Measurements from ENCODE around the gene GRIK3. TPM values are rescaled to one million over a fixed set of nuclear protein-coding genes. Genes with fewer than 3 reads are reported as not detected.

The GRIK3 gene
- total RNA-seq, 1 experiment from 2014 or later: 5.5 TPM

DNA sequence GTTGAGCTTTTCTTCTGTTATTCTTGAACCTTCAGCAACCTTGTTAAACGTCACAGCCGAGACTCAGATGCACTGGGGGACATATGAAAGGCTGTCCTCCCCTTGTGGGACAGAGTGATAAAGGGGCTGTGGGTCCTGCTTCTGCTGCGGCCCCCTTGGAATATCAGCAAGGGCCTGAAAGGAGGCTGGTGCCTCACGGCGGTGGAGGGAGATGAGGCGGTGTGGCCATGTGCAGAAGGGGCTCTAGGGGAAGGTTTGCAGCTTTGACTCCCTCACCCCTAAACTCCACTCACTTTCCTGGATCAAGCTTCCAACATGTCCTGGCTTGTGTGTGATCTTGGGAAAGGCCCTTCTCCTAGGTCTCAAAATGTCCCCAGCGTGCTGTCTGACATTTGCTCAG is 280.9 kb downstream of the GRIK3 start:
- H3K4me3 Mint-ChIP-seq: no peak overlapping the region
- H3K27ac Mint-ChIP-seq: no peak overlapping the region
- peaks cover 15% of the 10 kb centered on the region for H3K27me3 Mint-ChIP-seq (ENCODE audit: low read depth)
- DNase-seq (ENCODE audit: low spot score): no peak
- TF ChIP-seq TCF7 (CRISPR knock-in tag; IDR thresholded peaks at IDR 0.05; ENCODE audit: low read depth) (no peak), GTF2I (CRISPR knock-in tag; conservative IDR thresholded peaks at IDR 0.05) (no peak), ZNF317 (CRISPR knock-in tag; IDR thresholded peaks at IDR 0.05; ENCODE audit: borderline replicate concordance, low read depth) (no peak), NFYB (CRISPR knock-in tag; conservative IDR thresholded peaks at IDR 0.05; ENCODE audit: low read depth) (no peak), ZNF671 (CRISPR knock-in tag; IDR thresholded peaks at IDR 0.05) (no peak), FOXJ3 (CRISPR knock-in tag; IDR thresholded peaks at IDR 0.05; ENCODE audit: borderline replicate concordance) (no peak), KAT7 (CRISPR knock-in tag; IDR thresholded peaks at IDR 0.05; ENCODE audit: borderline replicate concordance) (no peak), ZNF423 (CRISPR knock-in tag; IDR thresholded peaks at IDR 0.05) (no peak), ZNF416 (CRISPR knock-in tag; IDR thresholded peaks at IDR 0.05) (no peak), HMGA2 (CRISPR knock-in tag; IDR thresholded peaks at IDR 0.05) (no peak), JUN (CRISPR knock-in tag; IDR thresholded peaks at IDR 0.05) (no peak), CREB1 (CRISPR knock-in tag; IDR thresholded peaks at IDR 0.05) (no peak), GABPB1 (CRISPR knock-in tag; IDR thresholded peaks at IDR 0.05) (no peak), ZNF232 (CRISPR knock-in tag; IDR thresholded peaks at IDR 0.05) (no peak), TP53 (CRISPR knock-in tag; IDR thresholded peaks at IDR 0.05) (no peak), FOXK1 (CRISPR knock-in tag; IDR thresholded peaks at IDR 0.05) (no peak)
- TF ChIP-seq, protein P1, sequence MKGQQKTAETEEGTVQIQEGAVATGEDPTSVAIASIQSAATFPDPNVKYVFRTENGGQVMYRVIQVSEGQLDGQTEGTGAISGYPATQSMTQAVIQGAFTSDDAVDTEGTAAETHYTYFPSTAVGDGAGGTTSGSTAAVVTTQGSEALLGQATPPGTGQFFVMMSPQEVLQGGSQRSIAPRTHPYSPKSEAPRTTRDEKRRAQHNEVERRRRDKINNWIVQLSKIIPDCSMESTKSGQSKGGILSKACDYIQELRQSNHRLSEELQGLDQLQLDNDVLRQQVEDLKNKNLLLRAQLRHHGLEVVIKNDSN (CRISPR knock-in tag; IDR thresholded peaks at IDR 0.05): no peak
- TF ChIP-seq, protein P2, sequence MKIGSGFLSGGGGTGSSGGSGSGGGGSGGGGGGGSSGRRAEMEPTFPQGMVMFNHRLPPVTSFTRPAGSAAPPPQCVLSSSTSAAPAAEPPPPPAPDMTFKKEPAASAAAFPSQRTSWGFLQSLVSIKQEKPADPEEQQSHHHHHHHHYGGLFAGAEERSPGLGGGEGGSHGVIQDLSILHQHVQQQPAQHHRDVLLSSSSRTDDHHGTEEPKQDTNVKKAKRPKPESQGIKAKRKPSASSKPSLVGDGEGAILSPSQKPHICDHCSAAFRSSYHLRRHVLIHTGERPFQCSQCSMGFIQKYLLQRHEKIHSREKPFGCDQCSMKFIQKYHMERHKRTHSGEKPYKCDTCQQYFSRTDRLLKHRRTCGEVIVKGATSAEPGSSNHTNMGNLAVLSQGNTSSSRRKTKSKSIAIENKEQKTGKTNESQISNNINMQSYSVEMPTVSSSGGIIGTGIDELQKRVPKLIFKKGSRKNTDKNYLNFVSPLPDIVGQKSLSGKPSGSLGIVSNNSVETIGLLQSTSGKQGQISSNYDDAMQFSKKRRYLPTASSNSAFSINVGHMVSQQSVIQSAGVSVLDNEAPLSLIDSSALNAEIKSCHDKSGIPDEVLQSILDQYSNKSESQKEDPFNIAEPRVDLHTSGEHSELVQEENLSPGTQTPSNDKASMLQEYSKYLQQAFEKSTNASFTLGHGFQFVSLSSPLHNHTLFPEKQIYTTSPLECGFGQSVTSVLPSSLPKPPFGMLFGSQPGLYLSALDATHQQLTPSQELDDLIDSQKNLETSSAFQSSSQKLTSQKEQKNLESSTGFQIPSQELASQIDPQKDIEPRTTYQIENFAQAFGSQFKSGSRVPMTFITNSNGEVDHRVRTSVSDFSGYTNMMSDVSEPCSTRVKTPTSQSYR (CRISPR knock-in tag; IDR thresholded peaks at IDR 0.05): no peak
- TF ChIP-seq, protein P3, sequence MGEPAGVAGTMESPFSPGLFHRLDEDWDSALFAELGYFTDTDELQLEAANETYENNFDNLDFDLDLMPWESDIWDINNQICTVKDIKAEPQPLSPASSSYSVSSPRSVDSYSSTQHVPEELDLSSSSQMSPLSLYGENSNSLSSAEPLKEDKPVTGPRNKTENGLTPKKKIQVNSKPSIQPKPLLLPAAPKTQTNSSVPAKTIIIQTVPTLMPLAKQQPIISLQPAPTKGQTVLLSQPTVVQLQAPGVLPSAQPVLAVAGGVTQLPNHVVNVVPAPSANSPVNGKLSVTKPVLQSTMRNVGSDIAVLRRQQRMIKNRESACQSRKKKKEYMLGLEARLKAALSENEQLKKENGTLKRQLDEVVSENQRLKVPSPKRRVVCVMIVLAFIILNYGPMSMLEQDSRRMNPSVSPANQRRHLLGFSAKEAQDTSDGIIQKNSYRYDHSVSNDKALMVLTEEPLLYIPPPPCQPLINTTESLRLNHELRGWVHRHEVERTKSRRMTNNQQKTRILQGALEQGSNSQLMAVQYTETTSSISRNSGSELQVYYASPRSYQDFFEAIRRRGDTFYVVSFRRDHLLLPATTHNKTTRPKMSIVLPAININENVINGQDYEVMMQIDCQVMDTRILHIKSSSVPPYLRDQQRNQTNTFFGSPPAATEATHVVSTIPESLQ (CRISPR knock-in tag; IDR thresholded peaks at IDR 0.05): no peak
- TF ChIP-seq, protein P4, sequence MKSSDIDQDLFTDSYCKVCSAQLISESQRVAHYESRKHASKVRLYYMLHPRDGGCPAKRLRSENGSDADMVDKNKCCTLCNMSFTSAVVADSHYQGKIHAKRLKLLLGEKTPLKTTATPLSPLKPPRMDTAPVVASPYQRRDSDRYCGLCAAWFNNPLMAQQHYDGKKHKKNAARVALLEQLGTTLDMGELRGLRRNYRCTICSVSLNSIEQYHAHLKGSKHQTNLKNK (CRISPR knock-in tag; IDR thresholded peaks at IDR 0.05): no peak
- no peak for ATAC-seq
- peaks cover 2% of the 10 kb centered on the region; the same call in 1 of the 2 replicates for H3K9me3 Mint-ChIP-seq
- ChIA-PET CTCF (interaction anchor here (1.2 to 1.4 kb wide), 2 partner anchors 21 to 111 kb away, joined by 3 to 5 read pairs; no protein-coding TSS in a partner anchor), POLR2A (interaction anchor here (1.1 kb wide), 1 partner anchor 36 kb away, joined by 3 read pairs; no protein-coding TSS in a partner anchor)
- no peaks in the 10 kb centered on the region for H3K36me3 Mint-ChIP-seq
- peaks cover 15% of the 10 kb centered on the region for H3K4me1 Mint-ChIP-seq

DNA sequence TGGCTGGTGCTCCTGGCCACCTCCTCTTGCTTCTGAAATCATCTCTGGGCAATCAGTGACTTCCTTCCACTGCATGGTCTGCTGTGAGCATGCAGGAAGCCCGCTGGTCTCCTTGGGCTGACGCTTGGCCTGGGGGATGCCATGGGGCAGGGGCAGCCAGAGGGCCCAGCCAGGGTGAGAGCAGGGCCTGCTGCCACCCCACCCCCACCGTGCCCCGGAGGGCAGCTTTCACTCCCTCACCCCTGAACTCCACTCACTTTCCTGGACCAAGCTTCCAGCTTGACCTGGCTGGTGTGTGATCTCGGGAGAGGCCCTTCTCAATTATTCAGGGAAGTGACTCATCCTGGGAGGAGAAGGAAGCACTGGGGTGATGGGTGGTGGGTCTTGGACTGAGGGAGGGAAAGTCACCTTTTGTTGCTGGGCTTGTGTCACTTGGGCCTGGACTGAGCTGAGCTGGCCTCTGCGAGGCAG is 281.4 kb downstream of the GRIK3 start:
- ATAC-seq (no peak; the same call in 1 of the 2 replicates), DNase-seq (ENCODE audit: low spot score) (no peak)
- ChIA-PET CTCF (interaction anchor here (1.2 to 1.4 kb wide), 2 partner anchors 21 to 112 kb away, joined by 3 to 5 read pairs; no protein-coding TSS in a partner anchor), POLR2A (interaction anchor here (1.1 kb wide), 1 partner anchor 36 kb away, joined by 3 read pairs; no protein-coding TSS in a partner anchor)
- TF ChIP-seq, protein P5, sequence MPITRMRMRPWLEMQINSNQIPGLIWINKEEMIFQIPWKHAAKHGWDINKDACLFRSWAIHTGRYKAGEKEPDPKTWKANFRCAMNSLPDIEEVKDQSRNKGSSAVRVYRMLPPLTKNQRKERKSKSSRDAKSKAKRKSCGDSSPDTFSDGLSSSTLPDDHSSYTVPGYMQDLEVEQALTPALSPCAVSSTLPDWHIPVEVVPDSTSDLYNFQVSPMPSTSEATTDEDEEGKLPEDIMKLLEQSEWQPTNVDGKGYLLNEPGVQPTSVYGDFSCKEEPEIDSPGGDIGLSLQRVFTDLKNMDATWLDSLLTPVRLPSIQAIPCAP (CRISPR knock-in tag; IDR thresholded peaks at IDR 0.05): no peak
- no peak for TF ChIP-seq ZNF121 (CRISPR knock-in tag; IDR thresholded peaks at IDR 0.05)
- no peak for TF ChIP-seq IRF2 (CRISPR knock-in tag; IDR thresholded peaks at IDR 0.05; ENCODE audit: borderline replicate concordance, low read depth)
- TF ChIP-seq, protein P6, sequence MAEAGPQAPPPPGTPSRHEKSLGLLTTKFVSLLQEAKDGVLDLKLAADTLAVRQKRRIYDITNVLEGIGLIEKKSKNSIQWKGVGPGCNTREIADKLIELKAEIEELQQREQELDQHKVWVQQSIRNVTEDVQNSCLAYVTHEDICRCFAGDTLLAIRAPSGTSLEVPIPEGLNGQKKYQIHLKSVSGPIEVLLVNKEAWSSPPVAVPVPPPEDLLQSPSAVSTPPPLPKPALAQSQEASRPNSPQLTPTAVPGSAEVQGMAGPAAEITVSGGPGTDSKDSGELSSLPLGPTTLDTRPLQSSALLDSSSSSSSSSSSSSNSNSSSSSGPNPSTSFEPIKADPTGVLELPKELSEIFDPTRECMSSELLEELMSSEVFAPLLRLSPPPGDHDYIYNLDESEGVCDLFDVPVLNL (CRISPR knock-in tag; IDR thresholded peaks at IDR 0.05; ENCODE audit: borderline replicate concordance, low read depth): no peak
- no peak for TF ChIP-seq CBFB (CRISPR knock-in tag; IDR thresholded peaks at IDR 0.05; ENCODE audit: low read depth)
- H3K36me3 Mint-ChIP-seq: no peaks in the 10 kb centered on the region
- H3K27ac Mint-ChIP-seq: no peak overlapping the region
- peaks cover 15% of the 10 kb centered on the region for H3K4me1 Mint-ChIP-seq
- peaks cover 15% of the 10 kb centered on the region for H3K27me3 Mint-ChIP-seq (ENCODE audit: low read depth)
- peaks cover 3% of the 10 kb centered on the region; the same call in 1 of the 2 replicates for H3K9me3 Mint-ChIP-seq
- H3K4me3 Mint-ChIP-seq: no peak overlapping the region

Measured in WTC11 (cell line).